GM12878 (cell line): ENCODE measurements around the gene CENPP. TPM values are rescaled to one million over a fixed set of nuclear protein-coding genes. Genes with fewer than 3 reads are reported as not detected.

Source experiments
- BCL11A ChIP-seq: IDR thresholded peaks from 2 replicates; pipeline ENCODE4 v1.6.1; 2011; ENCODE audit warnings: low read depth, low read length
- CHD4 ChIP-seq: fragments of 200-600 bp; sonication (generic); IDR thresholded peaks from 2 replicates; pipeline ENCODE4 v1.6.1; 2016; ENCODE audit warnings: mild to moderate bottlenecking
- CREM ChIP-seq: IDR thresholded peaks from 2 replicates; pipeline ENCODE4 v1.6.1; 2014; ENCODE audit warnings: antibody characterized with exemption, low read depth
- RELB ChIP-seq: fragments of 450-650 bp; IDR thresholded peaks from 2 replicates; pipeline ENCODE4 v1.6.1; 2017; ENCODE audit warnings: low read depth, mild to moderate bottlenecking, moderate library complexity
- RUNX3 ChIP-seq: IDR thresholded peaks from 2 replicates; pipeline ENCODE4 v1.6.1; 2012; ENCODE audit warnings: low read length, inconsistent platforms
- ZBED1 ChIP-seq: IDR thresholded peaks from 2 replicates; pipeline ENCODE4 v1.6.1; 2016; ENCODE audit warnings: borderline replicate concordance
- polyA plus RNA-seq, 11 experiments: library from polyadenylated mRNA; depleted of rRNA in 4 of 11; unstranded in 6 of 11; stranded (reverse) in 5 of 11; fragments of >200 nt; fragmentation: Nextera tagmentation in 4 of 11; fragmentation: Illumina TruSeq in 1 of 11; extraction: Ambion mirVana in 4 of 11; extraction: Trizol in 1 of 11; gene quantifications; 1 replicate in 1 of 11; 2 replicates in 10 of 11; pipeline versions ENCODE4 v1.2.1 to v1.2.3, GENCODE V29; 2011 to 2016; ENCODE audit warnings: inconsistent platforms in 2 of 11, missing spikeins in 2 of 11, low read depth in 1 of 11
- total RNA-seq, 4 experiments: library from RNA; depleted of rRNA in 3 of 4; stranded (reverse); fragments of >200 nt in 3 of 4; fragmentation: Illumina TruSeq in 1 of 4; extraction: Trizol in 1 of 4; gene quantifications; 2 replicates each; pipeline versions ENCODE4 v1.2.1 to v1.2.3, GENCODE V29; 2013 to 2021
- TF ChIP-seq, protein P1 (sequence below): fragments of 450-650 bp; formaldehyde crosslinking; IDR thresholded peaks from 2 replicates; pipeline ENCODE4 v1.4.0; 2022; ENCODE audit warnings: mild to moderate bottlenecking, moderate library complexity
- TF ChIP-seq, protein P2 (sequence below): fragments of 150-350 bp; IDR thresholded peaks from 2 replicates; pipeline ENCODE4 v1.6.1; 2016; ENCODE audit warnings: low read depth, low read length

Gene CENPP
- total and polyA plus RNA-seq, 10 of the 15 experiments (the other 5 are each of a cell fraction or from before 2014, with no cell fraction given) = 9.4 to 31.4 (median 19.8) TPM

- TF ChIP-seq RELB (no peak), CREM (no peak), RUNX3 (no peak), BCL11A (no peak), ZBED1 (no peak), CHD4 (no peak)
- TF ChIP-seq, protein P1, sequence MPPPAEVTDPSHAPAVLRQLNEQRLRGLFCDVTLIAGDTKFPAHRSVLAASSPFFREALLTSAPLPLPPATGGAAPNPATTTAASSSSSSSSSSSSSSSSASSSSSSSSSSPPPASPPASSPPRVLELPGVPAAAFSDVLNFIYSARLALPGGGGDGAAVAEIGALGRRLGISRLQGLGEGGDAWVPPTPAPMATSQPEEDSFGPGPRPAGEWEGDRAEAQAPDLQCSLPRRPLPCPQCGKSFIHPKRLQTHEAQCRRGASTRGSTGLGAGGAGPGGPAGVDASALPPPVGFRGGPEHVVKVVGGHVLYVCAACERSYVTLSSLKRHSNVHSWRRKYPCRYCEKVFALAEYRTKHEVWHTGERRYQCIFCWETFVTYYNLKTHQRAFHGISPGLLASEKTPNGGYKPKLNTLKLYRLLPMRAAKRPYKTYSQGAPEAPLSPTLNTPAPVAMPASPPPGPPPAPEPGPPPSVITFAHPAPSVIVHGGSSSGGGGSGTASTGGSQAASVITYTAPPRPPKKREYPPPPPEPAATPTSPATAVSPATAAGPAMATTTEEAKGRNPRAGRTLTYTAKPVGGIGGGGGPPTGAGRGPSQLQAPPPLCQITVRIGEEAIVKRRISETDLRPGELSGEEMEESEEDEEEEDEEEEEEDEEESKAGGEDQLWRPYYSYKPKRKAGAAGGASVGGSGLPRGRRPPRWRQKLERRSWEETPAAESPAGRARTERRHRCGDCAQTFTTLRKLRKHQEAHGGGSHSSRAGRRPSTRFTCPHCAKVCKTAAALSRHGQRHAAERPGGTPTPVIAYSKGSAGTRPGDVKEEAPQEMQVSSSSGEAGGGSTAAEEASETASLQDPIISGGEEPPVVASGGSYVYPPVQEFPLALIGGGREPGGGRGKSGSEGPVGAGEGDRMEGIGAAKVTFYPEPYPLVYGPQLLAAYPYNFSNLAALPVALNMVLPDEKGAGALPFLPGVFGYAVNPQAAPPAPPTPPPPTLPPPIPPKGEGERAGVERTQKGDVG = no peak
- TF ChIP-seq, protein P2, sequence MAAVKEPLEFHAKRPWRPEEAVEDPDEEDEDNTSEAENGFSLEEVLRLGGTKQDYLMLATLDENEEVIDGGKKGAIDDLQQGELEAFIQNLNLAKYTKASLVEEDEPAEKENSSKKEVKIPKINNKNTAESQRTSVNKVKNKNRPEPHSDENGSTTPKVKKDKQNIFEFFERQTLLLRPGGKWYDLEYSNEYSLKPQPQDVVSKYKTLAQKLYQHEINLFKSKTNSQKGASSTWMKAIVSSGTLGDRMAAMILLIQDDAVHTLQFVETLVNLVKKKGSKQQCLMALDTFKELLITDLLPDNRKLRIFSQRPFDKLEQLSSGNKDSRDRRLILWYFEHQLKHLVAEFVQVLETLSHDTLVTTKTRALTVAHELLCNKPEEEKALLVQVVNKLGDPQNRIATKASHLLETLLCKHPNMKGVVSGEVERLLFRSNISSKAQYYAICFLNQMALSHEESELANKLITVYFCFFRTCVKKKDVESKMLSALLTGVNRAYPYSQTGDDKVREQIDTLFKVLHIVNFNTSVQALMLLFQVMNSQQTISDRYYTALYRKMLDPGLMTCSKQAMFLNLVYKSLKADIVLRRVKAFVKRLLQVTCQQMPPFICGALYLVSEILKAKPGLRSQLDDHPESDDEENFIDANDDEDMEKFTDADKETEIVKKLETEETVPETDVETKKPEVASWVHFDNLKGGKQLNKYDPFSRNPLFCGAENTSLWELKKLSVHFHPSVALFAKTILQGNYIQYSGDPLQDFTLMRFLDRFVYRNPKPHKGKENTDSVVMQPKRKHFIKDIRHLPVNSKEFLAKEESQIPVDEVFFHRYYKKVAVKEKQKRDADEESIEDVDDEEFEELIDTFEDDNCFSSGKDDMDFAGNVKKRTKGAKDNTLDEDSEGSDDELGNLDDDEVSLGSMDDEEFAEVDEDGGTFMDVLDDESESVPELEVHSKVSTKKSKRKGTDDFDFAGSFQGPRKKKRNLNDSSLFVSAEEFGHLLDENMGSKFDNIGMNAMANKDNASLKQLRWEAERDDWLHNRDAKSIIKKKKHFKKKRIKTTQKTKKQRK = no peak
Observed at GRCh38 chr9:92405818-92406217, 80.1 kb downstream of the CENPP start (continued).
